Neural cell (in vitro differentiated cells): Measurements from ENCODE around the gene CSRNP3. TPM values are rescaled to one million over a fixed set of nuclear protein-coding genes. Genes with fewer than 3 reads are reported as not detected.

ENCODE experiments used
- H2AFZ ChIP-seq: fragments of 200-600, 300-800 bp; sonication (generic), shearing (Covaris generic); 2 replicates; pipeline ENCODE4 v1.6.0; 2014; ENCODE audit warnings: low read depth, mild to moderate bottlenecking, antibody characterized with exemption, low read length, moderate library complexity
- H3F3A ChIP-seq: fragments of 200-600 bp; shearing (Covaris generic); 2 replicates; pipeline ENCODE4 v1.6.1; 2016; ENCODE audit warnings: mild to moderate bottlenecking, moderate library complexity, mixed read lengths, antibody characterized with exemption, low read length; ENCODE audit not compliant: insufficient read depth, poor library complexity, severe bottlenecking
- H3K27ac ChIP-seq: fragments of 200-600, 300-800 bp; sonication (generic), shearing (Covaris generic); 2 replicates; pipeline ENCODE4 v1.5.1; 2014; ENCODE audit warnings: mild to moderate bottlenecking, low read length, moderate library complexity
- H3K27me3 ChIP-seq: fragments of 300-800, 200-600 bp; sonication (generic), shearing (Covaris generic); 2 replicates; pipeline ENCODE4 v1.6.0; 2014; ENCODE audit warnings: mild to moderate bottlenecking, low read depth, low read length, moderate library complexity; ENCODE audit not compliant: insufficient read depth
- H3K36me3 ChIP-seq: fragments of 300-800, 200-600 bp; sonication (generic), shearing (Covaris generic); 2 replicates; pipeline ENCODE4 v1.5.1; 2014; ENCODE audit warnings: mild to moderate bottlenecking, antibody characterized with exemption, low read length, moderate library complexity; ENCODE audit not compliant: insufficient read depth
- H3K4me2 ChIP-seq: fragments of 300-800, 200-600 bp; sonication (generic), shearing (Covaris generic); 2 replicates; pipeline ENCODE4 v1.6.0; 2014; ENCODE audit warnings: mild to moderate bottlenecking, low read length
- H3K4me3 ChIP-seq: fragments of 300-800, 200-600 bp; sonication (generic), shearing (Covaris generic); 2 replicates; pipeline ENCODE4 v1.5.1; 2014; ENCODE audit warnings: mild to moderate bottlenecking, low read length, moderate library complexity
- H3K79me2 ChIP-seq: fragments of 200-600 bp; shearing (Covaris generic); replicated peaks from 2 replicates; pipeline ENCODE4 v1.6.0; 2014; ENCODE audit warnings: mild to moderate bottlenecking, low read length, moderate library complexity; ENCODE audit not compliant: insufficient read depth
- H3K9ac ChIP-seq: fragments of 300-800, 200-600 bp; sonication (generic), shearing (Covaris generic); 2 replicates; pipeline ENCODE4 v1.6.1; 2016; ENCODE audit warnings: mild to moderate bottlenecking, low read length, mixed read lengths
- H3K9me2 ChIP-seq: fragments of 200-600 bp; shearing (Covaris generic); 2 replicates; pipeline ENCODE4 v1.6.1; 2016; ENCODE audit warnings: mild to moderate bottlenecking, low read length, mixed read lengths; ENCODE audit not compliant: insufficient read depth
- H3K9me3 ChIP-seq: fragments of 200-600, 300-800 bp; sonication (generic), shearing (Covaris generic); 2 replicates; pipeline ENCODE4 v1.6.1; 2016; ENCODE audit warnings: mild to moderate bottlenecking, mixed run types, low read length, moderate library complexity, mixed read lengths
- H4K20me1 ChIP-seq: fragments of 200-600 bp; shearing (Covaris generic); 2 replicates; pipeline ENCODE4 v1.6.1; 2016; ENCODE audit warnings: mild to moderate bottlenecking, mixed run types; ENCODE audit not compliant: insufficient read depth
- EP300 ChIP-seq: fragments of 450-650 bp; conservative IDR thresholded peaks from 2 replicates; pipeline ENCODE4 v1.6.1; 2014; ENCODE audit warnings: antibody characterized with exemption, mild to moderate bottlenecking, moderate library complexity; ENCODE audit not compliant: poor library complexity, severe bottlenecking
- EZH2 ChIP-seq: fragments of 200-600, 300-800 bp; shearing (Covaris generic), sonication (generic); IDR thresholded peaks from 2 replicates; pipeline ENCODE4 v1.6.1; 2014; ENCODE audit warnings: antibody characterized with exemption, low read length, borderline replicate concordance, mild to moderate bottlenecking; ENCODE audit not compliant: insufficient read depth, poor library complexity, severe bottlenecking
- POLR2AphosphoS5 ChIP-seq: IDR thresholded peaks from 2 replicates; pipeline ENCODE4 v1.6.1; 2012
- RAD21 ChIP-seq: fragments of 450-650 bp; conservative IDR thresholded peaks from 2 replicates; pipeline ENCODE4 v1.6.1; 2014; ENCODE audit warnings: antibody characterized with exemption, mild to moderate bottlenecking, moderate library complexity
- REST ChIP-seq: IDR thresholded peaks from 2 replicates; pipeline ENCODE4 v1.6.1; 2012; ENCODE audit warnings: borderline replicate concordance
- SMC3 ChIP-seq: fragments of 450-650 bp; conservative IDR thresholded peaks from 2 replicates; pipeline ENCODE4 v1.6.1; 2014; ENCODE audit warnings: antibody characterized with exemption, mild to moderate bottlenecking, moderate library complexity; ENCODE audit not compliant: poor library complexity
- TAF1 ChIP-seq: IDR thresholded peaks from 2 replicates; pipeline ENCODE4 v1.6.1; 2012; ENCODE audit warnings: low read depth
- polyA plus RNA-seq: library from polyadenylated mRNA; depleted of rRNA; stranded (reverse); fragments of >200 nt; gene quantifications from 2 replicates; pipeline ENCODE4 v1.2.3, GENCODE V29; 2014
- TF ChIP-seq, protein P1 (sequence below): fragments of 450-650 bp; IDR thresholded peaks from 2 replicates; pipeline ENCODE4 v1.5.1; 2014; ENCODE audit warnings: antibody characterized with exemption, mild to moderate bottlenecking, moderate library complexity; ENCODE audit not compliant: poor library complexity, severe bottlenecking

CSRNP3 gene
- polyA plus RNA-seq, 1 donor from 2014 or later: 66.6 TPM

DNA sequence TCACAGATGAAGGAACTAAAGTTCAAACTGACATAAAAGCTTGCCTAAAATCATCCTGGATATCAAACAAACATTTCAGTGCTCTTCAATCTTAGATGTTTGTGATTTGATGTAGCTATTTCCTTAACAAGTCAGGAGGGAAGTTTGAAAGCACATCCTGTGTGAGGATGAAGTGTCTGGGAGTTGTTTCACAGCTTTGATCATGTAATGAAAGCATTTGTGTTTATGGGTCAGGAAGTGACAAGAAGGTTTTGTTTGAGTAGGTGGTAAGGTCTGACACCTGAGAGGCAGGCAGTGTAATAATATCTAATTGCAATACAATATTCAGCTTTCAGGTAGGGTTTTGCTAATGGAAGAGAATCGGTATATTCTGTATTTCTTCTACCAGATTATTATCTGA, 26.0 kb upstream of the CSRNP3 start:
- H3K9ac ChIP-seq: no peak overlapping the region
- H3F3A ChIP-seq: no peaks in the 10 kb centered on the region
- H3K4me3 ChIP-seq: no peak overlapping the region
- H3K27me3 ChIP-seq: no peaks in the 10 kb centered on the region
- H4K20me1 ChIP-seq: no peaks in the 10 kb centered on the region
- H3K27ac ChIP-seq: no peak overlapping the region
- no peaks in the 10 kb centered on the region for H3K36me3 ChIP-seq
- no peak overlapping the region for H3K4me2 ChIP-seq
- no peak overlapping the region for H2AFZ ChIP-seq
- no peaks in the 10 kb centered on the region for H3K79me2 ChIP-seq
- H3K9me3 ChIP-seq: no peaks in the 10 kb centered on the region
- H3K9me2 ChIP-seq: no peaks in the 10 kb centered on the region
- TF ChIP-seq, protein P1, sequence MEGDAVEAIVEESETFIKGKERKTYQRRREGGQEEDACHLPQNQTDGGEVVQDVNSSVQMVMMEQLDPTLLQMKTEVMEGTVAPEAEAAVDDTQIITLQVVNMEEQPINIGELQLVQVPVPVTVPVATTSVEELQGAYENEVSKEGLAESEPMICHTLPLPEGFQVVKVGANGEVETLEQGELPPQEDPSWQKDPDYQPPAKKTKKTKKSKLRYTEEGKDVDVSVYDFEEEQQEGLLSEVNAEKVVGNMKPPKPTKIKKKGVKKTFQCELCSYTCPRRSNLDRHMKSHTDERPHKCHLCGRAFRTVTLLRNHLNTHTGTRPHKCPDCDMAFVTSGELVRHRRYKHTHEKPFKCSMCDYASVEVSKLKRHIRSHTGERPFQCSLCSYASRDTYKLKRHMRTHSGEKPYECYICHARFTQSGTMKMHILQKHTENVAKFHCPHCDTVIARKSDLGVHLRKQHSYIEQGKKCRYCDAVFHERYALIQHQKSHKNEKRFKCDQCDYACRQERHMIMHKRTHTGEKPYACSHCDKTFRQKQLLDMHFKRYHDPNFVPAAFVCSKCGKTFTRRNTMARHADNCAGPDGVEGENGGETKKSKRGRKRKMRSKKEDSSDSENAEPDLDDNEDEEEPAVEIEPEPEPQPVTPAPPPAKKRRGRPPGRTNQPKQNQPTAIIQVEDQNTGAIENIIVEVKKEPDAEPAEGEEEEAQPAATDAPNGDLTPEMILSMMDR: no peak
- TF ChIP-seq POLR2AphosphoS5: peak; percentile 22
- peak; percentile 17 for TF ChIP-seq EP300

GRCh38 chr2:165448406-165448805, 21.1 kb upstream of the CSRNP3 start:
- no peaks in the 10 kb centered on the region for H4K20me1 ChIP-seq
- H3K9me2 ChIP-seq: no peaks in the 10 kb centered on the region
- no peak for TF ChIP-seq RAD21
- no peak for TF ChIP-seq EP300
- no peaks in the 10 kb centered on the region for H3K36me3 ChIP-seq
- no peak overlapping the region for H3K9ac ChIP-seq
- no peak overlapping the region for H3K4me3 ChIP-seq
- H3K79me2 ChIP-seq: no peaks in the 10 kb centered on the region
- no peak overlapping the region for H2AFZ ChIP-seq
- no peak overlapping the region for H3K27ac ChIP-seq
- H3K4me2 ChIP-seq: no peak overlapping the region
- no peaks in the 10 kb centered on the region for H3K9me3 ChIP-seq
- no peaks in the 10 kb centered on the region for H3F3A ChIP-seq
- no peaks in the 10 kb centered on the region for H3K27me3 ChIP-seq

DNA sequence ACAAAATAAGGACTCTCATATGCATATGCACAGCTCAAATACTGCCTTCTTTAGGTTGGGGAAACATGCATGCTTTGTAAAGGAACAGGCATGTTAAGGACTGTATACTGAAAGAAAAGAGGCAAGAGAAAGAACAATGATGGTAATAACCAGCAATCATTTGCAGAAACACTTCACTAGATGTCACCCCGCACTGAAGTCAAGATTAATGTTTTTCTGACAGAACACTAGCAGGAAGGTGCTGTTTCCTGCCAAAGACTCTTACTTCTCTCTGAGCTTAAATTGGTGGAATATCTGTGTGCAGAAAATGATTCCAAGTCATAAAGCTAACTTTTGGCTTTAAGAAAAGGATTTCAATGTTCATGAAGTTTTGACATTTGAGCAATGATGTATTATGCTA, 19.3 kb upstream of the CSRNP3 start:
- TF ChIP-seq REST (peak; percentile 23), POLR2AphosphoS5 (peak; percentile 41), RAD21 (peak; percentile 79), EZH2 (no peak), EP300 (peak; percentile 68), SMC3 (peak; percentile 72), TAF1 (no peak)
- TF ChIP-seq, protein P1: peak; percentile 72
- Histone ChIP-seq H3K27ac (peak overlapping the region; percentile 63), H3K4me3 (no peak overlapping the region), H3K9ac (peak overlapping the region; percentile 36), H3K79me2 (no peaks in the 10 kb centered on the region), H3K36me3 (no peaks in the 10 kb centered on the region), H3K9me3 (no peaks in the 10 kb centered on the region), H4K20me1 (no peaks in the 10 kb centered on the region), H3K9me2 (no peaks in the 10 kb centered on the region), H2AFZ (peak overlapping the region; percentile 8), H3F3A (no peaks in the 10 kb centered on the region), H3K27me3 (no peaks in the 10 kb centered on the region), H3K4me2 (no peak overlapping the region)
